ENCODE measurements around the gene ANKH. TPM values are rescaled to one million over a fixed set of nuclear protein-coding genes. Genes with fewer than 3 reads are reported as not detected.

ANKH gene
- total RNA-seq, 1 experiment from 2014 or later: 81.4 TPM

DNA sequence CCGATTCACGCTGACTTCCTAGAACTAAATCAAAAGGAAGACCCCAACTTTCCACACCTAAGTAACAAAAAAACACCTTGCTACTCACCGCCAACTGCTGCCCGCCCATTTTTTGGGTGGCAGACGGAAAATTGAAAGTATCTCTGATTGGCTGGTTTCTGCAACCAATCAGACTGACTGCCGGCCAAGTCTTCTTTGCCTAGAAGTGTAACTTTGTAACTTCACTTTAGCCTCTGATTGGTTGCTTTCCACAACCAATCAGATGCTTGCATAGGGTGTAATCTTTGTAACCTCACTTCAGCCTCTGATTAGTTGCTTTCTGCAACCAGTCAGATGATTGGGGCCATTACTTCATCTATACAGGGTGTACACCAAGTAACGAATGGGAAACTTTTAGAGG, 42.6 kb upstream of the ANKH start:
- H3K79me2 ChIP-seq (ENCODE audit: low read depth): no peaks in the 10 kb centered on the region
- DNase-seq: no peak
- no peak overlapping the region for H2AFZ ChIP-seq
- H3K36me3 ChIP-seq (ENCODE audit: low read depth): no peaks in the 10 kb centered on the region
- no peaks in the 10 kb centered on the region for H3K9me3 ChIP-seq (ENCODE audit: insufficient read depth, low read depth)
- no peak overlapping the region for H3K4me2 ChIP-seq
- no peaks in the 10 kb centered on the region for H3F3A ChIP-seq (ENCODE audit: insufficient read depth, low read depth)
- H3K4me3 ChIP-seq: no peak overlapping the region
- POLR2A ChIA-PET (ENCODE audit: unreplicated experiment): no interaction called here
- no peaks in the 10 kb centered on the region for H4K20me1 ChIP-seq (ENCODE audit: insufficient read depth)
- BruUV-seq (replicated peaks): no TSS peak
- intact Hi-C loops (cut with micrococcal nuclease; ENCODE audit: unreplicated experiment): no loop called here
- H3K27me3 ChIP-seq (ENCODE audit: insufficient read depth, low read depth): peaks cover 37% of the 10 kb centered on the region
- no peak overlapping the region for H3K27ac ChIP-seq
- TF ChIP-seq, protein P1, sequence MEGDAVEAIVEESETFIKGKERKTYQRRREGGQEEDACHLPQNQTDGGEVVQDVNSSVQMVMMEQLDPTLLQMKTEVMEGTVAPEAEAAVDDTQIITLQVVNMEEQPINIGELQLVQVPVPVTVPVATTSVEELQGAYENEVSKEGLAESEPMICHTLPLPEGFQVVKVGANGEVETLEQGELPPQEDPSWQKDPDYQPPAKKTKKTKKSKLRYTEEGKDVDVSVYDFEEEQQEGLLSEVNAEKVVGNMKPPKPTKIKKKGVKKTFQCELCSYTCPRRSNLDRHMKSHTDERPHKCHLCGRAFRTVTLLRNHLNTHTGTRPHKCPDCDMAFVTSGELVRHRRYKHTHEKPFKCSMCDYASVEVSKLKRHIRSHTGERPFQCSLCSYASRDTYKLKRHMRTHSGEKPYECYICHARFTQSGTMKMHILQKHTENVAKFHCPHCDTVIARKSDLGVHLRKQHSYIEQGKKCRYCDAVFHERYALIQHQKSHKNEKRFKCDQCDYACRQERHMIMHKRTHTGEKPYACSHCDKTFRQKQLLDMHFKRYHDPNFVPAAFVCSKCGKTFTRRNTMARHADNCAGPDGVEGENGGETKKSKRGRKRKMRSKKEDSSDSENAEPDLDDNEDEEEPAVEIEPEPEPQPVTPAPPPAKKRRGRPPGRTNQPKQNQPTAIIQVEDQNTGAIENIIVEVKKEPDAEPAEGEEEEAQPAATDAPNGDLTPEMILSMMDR (conservative IDR thresholded peaks at IDR 0.05): no peak
- TF ChIP-seq EZH2 (IDR thresholded peaks at IDR 0.05; ENCODE audit: low read depth): no peak
- no peaks in the 10 kb centered on the region for H3K4me1 ChIP-seq (replicated peaks; ENCODE audit: insufficient read depth)
- H3K9me2 ChIP-seq (ENCODE audit: insufficient read depth): no peaks in the 10 kb centered on the region
- CTCF ChIA-PET: no interaction called here

DNA sequence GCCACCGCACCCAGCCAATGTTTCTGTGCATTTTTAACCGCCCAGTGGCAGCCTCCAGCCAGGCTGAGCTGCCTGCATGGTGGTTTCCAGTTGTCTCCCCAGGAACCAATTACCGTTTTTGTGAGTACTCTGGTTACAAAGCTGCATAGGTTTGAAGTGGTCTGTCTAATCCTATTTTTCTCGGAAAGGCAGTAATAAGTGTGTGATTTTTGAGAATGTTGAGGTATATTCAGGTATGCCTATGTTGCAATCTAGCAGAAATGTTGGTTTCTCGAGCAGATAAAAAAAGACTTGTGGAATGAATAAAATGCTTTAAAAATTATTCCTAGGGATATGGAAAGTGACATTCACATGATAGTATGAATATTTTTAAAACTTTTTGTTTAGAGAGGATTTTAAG, 41.5 kb upstream of the ANKH start:
- Histone ChIP-seq H3K36me3 (ENCODE audit: low read depth) (no peaks in the 10 kb centered on the region), H2AFZ (no peak overlapping the region), H4K20me1 (ENCODE audit: insufficient read depth) (no peaks in the 10 kb centered on the region; the same call in 1 of the 2 replicates), H3K27me3 (ENCODE audit: insufficient read depth, low read depth) (peaks cover 37% of the 10 kb centered on the region), H3K79me2 (ENCODE audit: low read depth) (no peaks in the 10 kb centered on the region), H3K4me3 (no peak overlapping the region), H3K4me1 (replicated peaks; ENCODE audit: insufficient read depth) (no peaks in the 10 kb centered on the region), H3K4me2 (no peak overlapping the region), H3K9me2 (ENCODE audit: insufficient read depth) (no peaks in the 10 kb centered on the region), H3K27ac (no peak overlapping the region), H3K9me3 (ENCODE audit: insufficient read depth, low read depth) (no peaks in the 10 kb centered on the region), H3F3A (ENCODE audit: insufficient read depth, low read depth) (no peaks in the 10 kb centered on the region)
- intact Hi-C loops (cut with micrococcal nuclease; ENCODE audit: unreplicated experiment): no loop called here
- TF ChIP-seq, protein P1 (conservative IDR thresholded peaks at IDR 0.05): no peak
- TF ChIP-seq EZH2 (IDR thresholded peaks at IDR 0.05; ENCODE audit: low read depth): no peak
- POLR2A ChIA-PET (ENCODE audit: unreplicated experiment): no interaction called here
- BruUV-seq (replicated peaks): no TSS peak
- CTCF ChIA-PET: no interaction called here
- peak in 1 of 2 experiments; percentile 6 for DNase-seq

DNA sequence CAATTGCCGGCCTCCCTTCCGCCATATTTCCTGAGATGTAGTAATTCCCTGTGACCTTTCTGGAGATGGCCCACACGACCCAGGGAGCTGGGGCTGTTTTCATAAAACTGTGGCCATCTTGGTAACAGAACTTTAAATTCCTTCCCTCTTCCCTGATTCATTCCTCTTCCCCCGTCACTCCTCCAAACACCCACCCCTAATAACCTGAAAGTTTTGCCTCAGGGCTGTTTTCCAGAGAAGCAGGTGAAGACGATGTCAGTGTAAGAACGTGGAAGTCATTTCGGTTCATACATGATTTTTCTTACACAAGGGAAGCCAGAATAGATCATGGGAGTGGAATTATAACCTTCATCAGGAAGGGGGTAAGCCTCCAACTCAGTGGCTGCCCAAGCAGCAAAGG, 40.6 kb upstream of the ANKH start:
- POLR2A ChIA-PET (ENCODE audit: unreplicated experiment): no interaction called here
- intact Hi-C loops (cut with micrococcal nuclease; ENCODE audit: unreplicated experiment): no loop called here
- H3K9me2 ChIP-seq (ENCODE audit: insufficient read depth): no peaks in the 10 kb centered on the region
- no peak overlapping the region for H3K4me2 ChIP-seq
- no peaks in the 10 kb centered on the region for H3K36me3 ChIP-seq (ENCODE audit: low read depth)
- peak in 1 of 2 experiments; percentile 30 for DNase-seq
- BruUV-seq (replicated peaks): no TSS peak
- CTCF ChIA-PET: interaction anchor here (0.6 kb wide), 1 partner anchor 910 kb away, joined by 4 read pairs; no protein-coding TSS in a partner anchor
- H3K79me2 ChIP-seq (ENCODE audit: low read depth): no peaks in the 10 kb centered on the region
- peaks cover 37% of the 10 kb centered on the region for H3K27me3 ChIP-seq (ENCODE audit: insufficient read depth, low read depth)
- no peak for TF ChIP-seq EZH2 (IDR thresholded peaks at IDR 0.05; ENCODE audit: low read depth)
- TF ChIP-seq, protein P1 (conservative IDR thresholded peaks at IDR 0.05): no peak
- H4K20me1 ChIP-seq (ENCODE audit: insufficient read depth): no peaks in the 10 kb centered on the region; the same call in 1 of the 2 replicates
- no peaks in the 10 kb centered on the region for H3K4me1 ChIP-seq (replicated peaks; ENCODE audit: insufficient read depth)
- H3K9me3 ChIP-seq (ENCODE audit: insufficient read depth, low read depth): no peaks in the 10 kb centered on the region
- H2AFZ ChIP-seq: no peak overlapping the region
- H3F3A ChIP-seq (ENCODE audit: insufficient read depth, low read depth): no peaks in the 10 kb centered on the region
- no peak overlapping the region for H3K4me3 ChIP-seq
- no peak overlapping the region for H3K27ac ChIP-seq
